ENCODE data around the gene ZNF668.

GRCh38 chr16:31118223-31119155, 44.4 kb upstream of the ZNF668 start:
- TF ChIP-seq CTCF (IDR thresholded peaks at IDR 0.05) (no peak), ZFX (IDR thresholded peaks at IDR 0.05; ENCODE audit: borderline replicate concordance) (no peak)

Measured in 22Rv1 (cell line).